HG03571 (cell line): ENCODE data around the gene RAB6D.
"Not testable (repeated sequence)": the region's sequence is repeated elsewhere in the genome, so short reads cannot be mapped to it uniquely, and the experiment has no call there.

ENCODE experiments used
- ATAC-seq: cut with Tn5 transposase; IDR thresholded peaks from one replicate; pipeline ENCODE4 v1.9.1; 2021; ENCODE audit not compliant: unreplicated experiment

The RAB6D gene

GRCh38 chr2:131366643-131367042, 2.7 kb upstream of the RAB6D start:
- ATAC-seq: no peak

- no peak for ATAC-seq
Measured at GRCh38 chr2:131365452-131365851, 1.5 kb upstream of the RAB6D start.

- not testable (repeated sequence) for ATAC-seq
Measured at GRCh38 chr2:131363213-131363612, 755 bp downstream of the RAB6D start.

GRCh38 chr2:131361773-131362172, 2.2 kb downstream of the RAB6D start:
- not testable (repeated sequence) for ATAC-seq

DNA sequence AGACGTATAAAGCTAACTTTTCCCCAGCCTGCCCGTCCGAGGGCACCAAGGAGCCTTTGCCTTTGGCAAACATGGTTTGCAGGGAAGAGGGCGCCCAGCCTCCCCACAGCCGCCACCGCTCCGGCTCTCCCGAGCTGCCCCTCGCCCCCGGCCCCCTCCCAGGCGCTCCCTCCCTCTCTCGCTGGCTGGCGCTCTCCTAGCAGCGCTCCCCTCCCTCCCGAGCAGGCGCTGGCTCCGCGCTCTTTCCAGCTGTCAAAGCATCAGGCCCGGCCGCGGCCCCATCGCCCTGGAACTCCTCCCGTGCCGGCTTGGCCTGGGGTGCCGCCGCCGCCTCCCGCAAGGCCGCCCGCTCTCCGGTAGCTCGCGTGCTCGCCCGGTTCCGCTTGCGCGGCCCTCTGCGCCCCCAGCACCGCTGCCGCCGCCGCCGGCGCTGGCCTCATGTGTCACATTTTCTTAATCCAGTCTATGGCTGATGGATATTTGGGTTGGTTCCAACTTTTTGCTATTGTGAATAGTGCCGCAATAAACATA, 10.7 kb downstream of the RAB6D start:
- not testable (repeated sequence) for ATAC-seq

DNA sequence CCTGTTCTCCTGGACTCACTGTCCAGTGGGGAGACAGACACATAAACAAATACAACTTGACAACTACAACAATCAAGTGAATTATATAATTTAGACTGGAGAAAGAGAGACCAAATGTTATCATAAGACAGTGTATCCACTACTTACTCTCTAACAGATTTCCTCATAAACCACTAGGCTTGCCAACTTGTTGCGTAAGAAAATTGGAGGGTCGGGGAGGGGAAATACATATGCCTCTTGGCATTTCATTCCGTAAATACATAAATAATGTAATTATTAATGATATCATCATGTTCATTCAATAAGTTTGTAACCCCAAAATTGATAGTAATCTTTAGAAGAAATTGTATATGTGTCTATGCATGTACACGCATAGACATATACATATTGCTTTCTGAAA, 14.9 kb downstream of the RAB6D start:
- no peak for ATAC-seq

GRCh38 chr2:131347035-131347434, 16.9 kb downstream of the RAB6D start:
- ATAC-seq: not testable (repeated sequence)

- ATAC-seq: not testable (repeated sequence)
Measured at GRCh38 chr2:131339307-131339706, 24.7 kb downstream of the RAB6D start.

DNA sequence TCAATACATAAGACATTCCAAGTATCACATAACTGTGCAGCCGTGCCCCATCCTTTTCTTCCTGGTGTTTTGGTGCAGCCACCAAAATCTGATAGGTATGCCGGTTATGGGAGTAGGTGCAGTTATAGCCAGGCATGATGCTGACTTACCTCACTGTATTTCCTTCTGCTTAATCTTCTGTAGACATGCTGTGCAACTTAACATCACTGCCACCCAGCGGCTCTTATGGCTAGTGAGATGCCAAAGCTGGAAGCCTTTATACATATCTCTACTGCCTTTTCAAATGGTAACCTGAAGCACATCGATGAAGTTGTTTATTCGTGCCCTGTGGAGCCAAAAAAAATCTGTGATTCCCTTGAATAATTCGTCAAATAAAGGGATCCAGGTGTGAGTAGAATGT, 28.6 kb downstream of the RAB6D start:
- ATAC-seq: not testable (repeated sequence)

DNA sequence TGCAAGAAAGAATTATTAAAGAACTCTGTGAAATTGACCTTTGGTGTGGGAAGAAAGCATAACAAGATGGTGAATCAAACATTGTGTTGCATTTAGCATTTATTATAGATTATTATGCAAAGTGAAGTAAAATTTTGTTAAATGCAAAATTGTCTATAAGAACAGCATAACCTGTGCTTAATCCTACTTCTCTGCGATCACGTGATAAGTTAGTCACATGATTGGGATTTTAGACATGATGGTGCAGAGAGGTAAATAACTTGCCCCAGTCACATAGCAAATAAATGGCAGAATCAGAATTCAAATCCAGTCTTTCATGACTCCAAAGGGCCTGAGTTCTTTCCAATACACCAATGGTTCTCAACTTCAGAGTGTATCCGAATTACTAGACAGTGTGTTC, 31.3 kb downstream of the RAB6D start:
- not testable (repeated sequence) for ATAC-seq

- ATAC-seq: not testable (repeated sequence)
Measured at GRCh38 chr2:131331000-131331399, 33.0 kb downstream of the RAB6D start.

GRCh38 chr2:131322209-131322608, 41.8 kb downstream of the RAB6D start:
- no peak for ATAC-seq

- not testable (repeated sequence) for ATAC-seq
Measured at GRCh38 chr2:131321344-131321743, 42.6 kb downstream of the RAB6D start.

- ATAC-seq: not testable (repeated sequence)
Measured at GRCh38 chr2:131311001-131311400, 53.0 kb downstream of the RAB6D start.
